Activated CD8-positive, alpha-beta T cell treated with anti-CD3 and anti-CD28 coated beads for 36 hours (primary cell): ENCODE results near the gene SLC44A4. TPM values are rescaled to one million over a fixed set of nuclear protein-coding genes. Genes with fewer than 3 reads are reported as not detected.
"Not testable (repeated sequence)": the region's sequence is repeated elsewhere in the genome, so short reads cannot be mapped to it uniquely, and the experiment has no call there.

Experiments used
- ATAC-seq: fragments of 200-7000 bp; cut with Tn5 transposase; one replicate; pipeline ENCODE4 v1.10.0; 2021; ENCODE audit warnings: mild to moderate bottlenecking, moderate library complexity
- CTCF ChIA-PET: fragments of 350-600 bp; sonication (Branson Sonifier 250); formaldehyde crosslinking; loops from one replicate; lab custom pipeline; 2021; ENCODE audit warnings: antibody characterized with exemption; lab: Charles Lee
- POLR2A ChIA-PET: fragments of 350-600 bp; sonication (Branson Sonifier 250); formaldehyde crosslinking; loops from one replicate; lab custom pipeline; 2021; ENCODE audit warnings: antibody characterized with exemption; lab: Charles Lee
- DNase-seq: peaks from one replicate; pipeline ENCODE4 v3.0.0-alpha.2; 2020
- H3K27ac Mint-ChIP-seq: one replicate; pipeline ENCODE4 v1.8.0; 2021; ENCODE audit warnings: mild to moderate bottlenecking, mixed read lengths
- H3K27me3 Mint-ChIP-seq: one replicate; pipeline ENCODE4 v1.8.0; 2021; ENCODE audit warnings: mixed read lengths
- H3K36me3 Mint-ChIP-seq: one replicate; pipeline ENCODE4 v1.8.0; 2021; ENCODE audit warnings: low read depth, mixed read lengths
- H3K4me1 Mint-ChIP-seq: one replicate; pipeline ENCODE4 v1.8.0; 2021; ENCODE audit warnings: low read depth, mixed read lengths
- H3K4me3 Mint-ChIP-seq: one replicate; pipeline ENCODE4 v1.8.0; 2021; ENCODE audit warnings: mild to moderate bottlenecking, moderate library complexity, mixed read lengths
- H3K9me3 Mint-ChIP-seq: one replicate; pipeline ENCODE4 v1.8.0; 2021; ENCODE audit warnings: mixed read lengths
- intact Hi-C: fragments of 100-400 bp; cut with micrococcal nuclease; formaldehyde crosslinking; loops from one replicate; pipeline ENCODE4 v1.10.0; 2022
- total RNA-seq, 2 experiments: library from RNA; stranded (reverse); gene quantifications; one replicate each; pipeline ENCODE4 v1.2.3, GENCODE V29; 2021
- TF ChIP-seq, protein P1 (sequence below): fragments of 200-600 bp; IDR thresholded peaks from one replicate; pipeline ENCODE4 v1.8.0; 2022; ENCODE audit warnings: antibody characterized with exemption, mild to moderate bottlenecking

SLC44A4 gene
- total RNA-seq, 2 experiments from 2014 or later, result not detected

GRCh38 chr6:31850765-31851484 lies 27.9 kb downstream of the SLC44A4 start:
- H3K27me3 Mint-ChIP-seq, result no peaks in the 10 kb centered on the region
- H3K4me3 Mint-ChIP-seq, result no peak overlapping the region
- CTCF ChIA-PET, result interaction anchor here (0.9 kb wide), 1 partner anchor 102 kb away, joined by 3 read pairs; no protein-coding TSS in a partner anchor
- H3K27ac Mint-ChIP-seq, result no peak overlapping the region
- intact Hi-C loops, result no loop called here
- DNase-seq (no peak), ATAC-seq (no peak)
- POLR2A ChIA-PET, result no interaction called here
- no peaks in the 10 kb centered on the region for H3K9me3 Mint-ChIP-seq
- H3K36me3 Mint-ChIP-seq, result peaks cover 4% of the 10 kb centered on the region
- TF ChIP-seq, protein P1, sequence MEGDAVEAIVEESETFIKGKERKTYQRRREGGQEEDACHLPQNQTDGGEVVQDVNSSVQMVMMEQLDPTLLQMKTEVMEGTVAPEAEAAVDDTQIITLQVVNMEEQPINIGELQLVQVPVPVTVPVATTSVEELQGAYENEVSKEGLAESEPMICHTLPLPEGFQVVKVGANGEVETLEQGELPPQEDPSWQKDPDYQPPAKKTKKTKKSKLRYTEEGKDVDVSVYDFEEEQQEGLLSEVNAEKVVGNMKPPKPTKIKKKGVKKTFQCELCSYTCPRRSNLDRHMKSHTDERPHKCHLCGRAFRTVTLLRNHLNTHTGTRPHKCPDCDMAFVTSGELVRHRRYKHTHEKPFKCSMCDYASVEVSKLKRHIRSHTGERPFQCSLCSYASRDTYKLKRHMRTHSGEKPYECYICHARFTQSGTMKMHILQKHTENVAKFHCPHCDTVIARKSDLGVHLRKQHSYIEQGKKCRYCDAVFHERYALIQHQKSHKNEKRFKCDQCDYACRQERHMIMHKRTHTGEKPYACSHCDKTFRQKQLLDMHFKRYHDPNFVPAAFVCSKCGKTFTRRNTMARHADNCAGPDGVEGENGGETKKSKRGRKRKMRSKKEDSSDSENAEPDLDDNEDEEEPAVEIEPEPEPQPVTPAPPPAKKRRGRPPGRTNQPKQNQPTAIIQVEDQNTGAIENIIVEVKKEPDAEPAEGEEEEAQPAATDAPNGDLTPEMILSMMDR, result no peak
- no peaks in the 10 kb centered on the region for H3K4me1 Mint-ChIP-seq

DNA sequence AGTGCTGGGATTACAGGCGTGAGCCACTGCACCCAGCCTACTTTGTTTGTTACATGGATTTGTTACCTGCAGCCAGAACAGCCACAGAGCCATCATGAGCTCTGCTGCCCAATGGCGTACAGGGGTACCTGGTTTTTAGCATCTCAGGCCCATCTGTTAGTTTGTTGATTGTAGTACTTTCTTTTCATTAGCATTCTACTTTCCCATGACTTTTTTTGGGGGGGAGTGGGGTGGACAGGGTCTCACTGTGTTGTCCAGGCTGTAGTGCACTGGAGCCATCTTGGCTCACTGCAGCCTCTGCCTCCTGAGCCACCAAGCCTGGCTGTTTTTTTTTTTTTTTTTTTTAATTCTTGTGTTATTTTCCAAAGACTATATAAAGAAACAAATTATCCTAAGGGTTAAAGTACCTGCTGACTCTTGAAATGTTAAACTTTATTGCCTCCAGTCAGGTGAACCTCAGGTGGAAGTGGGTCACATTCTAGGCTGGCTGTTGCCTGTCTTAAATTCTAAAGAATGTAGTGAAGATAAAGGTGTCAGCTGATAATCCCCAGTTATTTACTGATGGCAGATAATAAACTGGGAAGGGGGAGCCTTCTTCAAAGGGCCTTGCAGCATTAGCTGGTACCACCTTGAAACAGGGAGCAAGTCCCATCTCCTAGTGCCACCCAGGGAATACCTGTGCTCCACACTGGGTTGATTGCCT lies 31.4 kb downstream of the SLC44A4 start:
- H3K4me3 Mint-ChIP-seq, result no peak overlapping the region
- peaks cover 2% of the 10 kb centered on the region for H3K36me3 Mint-ChIP-seq
- POLR2A ChIA-PET, result interaction anchor here (1.4 to 5.6 kb wide), 2 partner anchors 12 to 112 kb away, joined by 3 to 27 read pairs; partner anchors contain the start of genes NELFE and SKIC2
- DNase-seq (no peak), ATAC-seq (no peak)
- H3K27me3 Mint-ChIP-seq, result no peaks in the 10 kb centered on the region
- TF ChIP-seq, protein P1, result no peak
- H3K4me1 Mint-ChIP-seq, result no peaks in the 10 kb centered on the region
- CTCF ChIA-PET, result interaction anchor here (1.2 to 1.7 kb wide), 2 partner anchors 42 to 78 kb away, joined by 4 to 5 read pairs; no protein-coding TSS in a partner anchor
- no peak overlapping the region for H3K27ac Mint-ChIP-seq
- intact Hi-C loops, result no loop called here
- H3K9me3 Mint-ChIP-seq, result no peaks in the 10 kb centered on the region

- H3K4me3 Mint-ChIP-seq, result no peak overlapping the region
- DNase-seq, result no peak
- no peaks in the 10 kb centered on the region for H3K9me3 Mint-ChIP-seq
- no peaks in the 10 kb centered on the region for H3K27me3 Mint-ChIP-seq
- no peak for ATAC-seq
- peaks cover under 1% of the 10 kb centered on the region for H3K4me1 Mint-ChIP-seq
- H3K27ac Mint-ChIP-seq, result no peak overlapping the region
- TF ChIP-seq, protein P1, result no peak
- POLR2A ChIA-PET, result interaction anchor here (1.0 to 5.6 kb wide), 3 partner anchors 9 to 58 kb away, joined by 3 to 27 read pairs (median 6); no protein-coding TSS in a partner anchor
- CTCF ChIA-PET, result interaction anchor here (1.0 kb wide), 1 partner anchor 19 kb away, joined by 4 read pairs; no protein-coding TSS in a partner anchor
- H3K36me3 Mint-ChIP-seq, result peaks cover 20% of the 10 kb centered on the region
- intact Hi-C loops, result no loop called here
These were observed 34.3 kb downstream of the SLC44A4 start for GRCh38 chr6:31844507-31844906.

GRCh38 chr6:31842053-31842452 lies 36.7 kb downstream of the SLC44A4 start:
- DNase-seq, result no peak
- no peaks in the 10 kb centered on the region for H3K27me3 Mint-ChIP-seq
- CTCF ChIA-PET, result no interaction called here
- TF ChIP-seq, protein P1, result no peak
- no peak overlapping the region for H3K27ac Mint-ChIP-seq
- POLR2A ChIA-PET, result interaction anchor here (0.7 to 1.0 kb wide), 6 partner anchors 11 to 107 kb away, joined by 3 to 4 read pairs (median 3); partner anchors contain the start of gene VARS1
- ATAC-seq, result no peak
- peaks cover 15% of the 10 kb centered on the region for H3K4me1 Mint-ChIP-seq
- H3K4me3 Mint-ChIP-seq, result no peak overlapping the region
- intact Hi-C loops, result no loop called here
- H3K36me3 Mint-ChIP-seq, result peaks cover 44% of the 10 kb centered on the region
- no peaks in the 10 kb centered on the region for H3K9me3 Mint-ChIP-seq

GRCh38 chr6:31839779-31840126 lies 39.0 kb downstream of the SLC44A4 start:
- H3K27ac Mint-ChIP-seq, H3K9me3 Mint-ChIP-seq, DNase-seq, ATAC-seq, H3K4me3 Mint-ChIP-seq, H3K27me3 Mint-ChIP-seq: not testable (repeated sequence)
- H3K4me1 Mint-ChIP-seq, result peaks cover 17% of the 10 kb centered on the region
- peaks cover 64% of the 10 kb centered on the region for H3K36me3 Mint-ChIP-seq
- intact Hi-C loops, result loop anchor here (2.0 to 10.0 kb wide), 2 partner anchors 21 to 175 kb away; partner anchors contain the start of genes C6orf47, CSNK2B, GPANK1 and LY6G5B
- ChIA-PET POLR2A (interaction anchor here (0.8 to 7.0 kb wide), 10 partner anchors 9 to 1015 kb away, joined by 3 to 42 read pairs (median 3); partner anchors contain the start of genes C6orf47 and NEU1), CTCF (interaction anchor here (0.6 to 1.2 kb wide), 2 partner anchors 35 to 55 kb away, joined by 3 read pairs; no protein-coding TSS in a partner anchor)
